Stromal cell of bone marrow (primary cell): Measurements from ENCODE around the gene TYW1.
"Not testable (repeated sequence)": the region's sequence is repeated elsewhere in the genome, so short reads cannot be mapped to it uniquely, and the experiment has no call there.

ENCODE experiments used
- DNase-seq: peaks from one replicate; pipeline ENCODE4 v3.0.0-alpha.2; 2012; ENCODE audit warnings: low read depth

TYW1 gene

GRCh38 chr7:66995050-66995776 is 1.4 kb upstream of the TYW1 start, which contains the start of gene SBDS:
TSS of gene SBDS (minus strand) at chr7:66995586. CDS start at chr7:66995417, 169 bp downstream.
- DNase-seq, result peak; percentile 96

DNA sequence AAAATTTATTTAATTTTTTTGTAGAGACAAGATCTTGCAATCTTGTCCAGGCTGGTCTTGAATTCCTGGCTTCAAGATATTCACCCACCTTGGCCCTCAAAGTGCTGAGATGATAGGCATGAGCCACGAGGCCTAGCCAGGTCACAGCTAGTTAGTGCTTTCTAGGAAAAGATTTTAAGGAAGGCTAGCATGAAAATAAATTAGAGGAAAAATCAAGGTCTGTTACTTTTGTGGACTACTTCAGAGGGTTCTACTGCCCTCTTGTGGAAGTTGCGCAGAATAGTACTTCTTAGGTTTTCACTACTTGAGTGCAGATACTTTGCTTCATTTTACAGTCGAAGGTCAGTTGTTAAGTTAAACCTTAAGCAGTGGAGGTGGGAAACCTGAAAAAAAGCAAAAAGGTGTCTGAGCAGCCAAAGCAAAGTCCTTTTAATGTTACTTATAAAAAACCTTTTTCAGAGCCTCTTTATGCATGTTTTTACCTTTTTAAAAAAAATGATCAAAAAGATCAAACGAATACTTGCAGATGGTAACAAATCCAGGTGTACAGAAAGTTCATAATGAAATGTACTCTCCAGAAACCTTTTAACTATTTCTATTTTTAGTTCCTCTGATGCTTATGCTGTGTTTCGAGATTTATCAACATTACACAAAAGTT is 4.1 kb downstream of the TYW1 start:
- DNase-seq, result not testable (repeated sequence)

DNA sequence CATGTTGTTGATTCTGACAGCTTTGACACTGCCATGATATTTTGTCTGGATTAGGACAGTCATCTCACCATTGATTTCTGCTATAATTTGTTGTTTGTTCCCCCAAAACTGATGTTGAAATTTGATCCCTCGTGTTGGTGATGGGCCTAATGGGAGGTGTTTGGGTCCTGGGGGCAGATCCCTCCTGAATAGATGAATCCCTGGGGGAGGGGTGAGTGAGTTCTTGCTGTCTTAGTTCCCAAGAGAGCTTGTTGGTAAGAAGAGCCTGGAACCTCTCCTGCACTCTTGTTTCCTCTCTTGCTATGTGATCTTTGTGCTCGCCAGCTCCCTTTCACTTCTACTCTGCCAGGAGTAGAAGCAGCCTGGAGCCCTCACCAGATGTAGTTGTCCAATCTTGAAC is 7.5 kb downstream of the TYW1 start:
- not testable (repeated sequence) for DNase-seq

- no peak for DNase-seq
Observed at GRCh38 chr7:67006965-67007364, 10.3 kb downstream of the TYW1 start.

DNA sequence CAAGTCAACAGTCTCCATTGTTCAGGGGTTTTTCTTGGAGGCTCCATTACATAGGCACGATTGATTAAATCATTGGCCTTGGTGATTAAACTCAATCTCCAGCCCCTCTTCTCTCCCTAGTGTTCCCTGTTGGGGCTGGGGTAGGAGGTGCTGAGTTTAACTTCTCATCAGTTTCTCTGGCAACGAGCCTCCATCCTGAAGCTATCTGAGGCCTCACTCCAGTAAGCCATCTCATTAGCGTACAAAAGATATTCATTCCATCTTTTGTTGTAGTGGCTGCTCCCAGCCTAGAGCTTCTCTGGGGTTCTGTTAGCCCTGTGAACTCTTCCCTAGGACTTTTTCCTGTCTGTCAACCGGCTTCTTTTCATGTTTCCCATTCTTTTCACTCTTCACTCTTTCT is 11.6 kb downstream of the TYW1 start:
- no peak for DNase-seq

- not testable (repeated sequence) for DNase-seq
Observed at GRCh38 chr7:67009677-67010076, 13.0 kb downstream of the TYW1 start.

DNA sequence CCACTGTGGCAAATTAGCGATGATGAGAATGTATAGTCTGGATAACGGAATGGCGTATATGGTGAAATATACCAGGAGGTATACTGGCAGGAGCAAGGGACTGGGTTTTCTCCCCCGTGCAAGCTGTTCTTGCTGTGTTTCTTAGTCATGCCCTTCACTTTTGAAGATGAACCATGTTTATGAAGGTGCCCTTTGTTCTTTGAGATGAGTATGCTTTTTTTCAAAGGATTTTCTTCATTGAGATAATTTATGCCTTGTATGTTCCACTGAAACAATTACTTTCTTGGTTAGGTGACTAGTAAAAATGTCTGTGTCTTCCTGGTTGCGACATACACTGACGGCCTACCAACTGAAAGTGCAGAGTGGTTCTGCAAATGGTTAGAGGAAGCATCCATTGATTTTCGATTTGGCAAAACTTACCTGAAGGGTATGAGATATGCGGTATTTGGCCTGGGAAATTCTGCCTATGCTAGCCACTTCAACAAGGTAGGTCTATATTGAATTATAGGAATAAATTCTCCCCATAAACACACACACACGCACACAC is 17.5 kb downstream of the TYW1 start:
- DNase-seq, result not testable (repeated sequence)

DNA sequence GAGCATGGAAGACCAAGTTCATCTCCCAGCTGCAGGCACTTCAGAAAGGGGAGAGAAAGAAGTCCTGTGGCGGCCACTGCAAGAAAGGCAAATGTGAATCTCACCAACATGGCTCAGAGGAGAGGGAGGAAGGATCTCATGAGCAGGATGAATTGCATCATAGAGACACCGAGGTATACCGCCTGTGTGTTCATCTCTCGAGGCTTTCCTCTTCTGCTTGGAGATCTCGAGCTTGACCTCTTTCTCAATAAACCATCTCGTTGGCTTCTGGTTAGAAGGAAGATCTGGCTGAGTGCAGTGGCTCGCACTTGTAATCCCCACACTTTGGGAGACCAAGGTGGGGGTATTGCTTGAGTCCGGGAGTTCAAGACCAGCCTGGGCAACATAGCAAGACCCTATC is 21.3 kb downstream of the TYW1 start:
- DNase-seq, result not testable (repeated sequence)

GRCh38 chr7:67018940-67019339 is 22.3 kb downstream of the TYW1 start:
- no peak for DNase-seq

DNA sequence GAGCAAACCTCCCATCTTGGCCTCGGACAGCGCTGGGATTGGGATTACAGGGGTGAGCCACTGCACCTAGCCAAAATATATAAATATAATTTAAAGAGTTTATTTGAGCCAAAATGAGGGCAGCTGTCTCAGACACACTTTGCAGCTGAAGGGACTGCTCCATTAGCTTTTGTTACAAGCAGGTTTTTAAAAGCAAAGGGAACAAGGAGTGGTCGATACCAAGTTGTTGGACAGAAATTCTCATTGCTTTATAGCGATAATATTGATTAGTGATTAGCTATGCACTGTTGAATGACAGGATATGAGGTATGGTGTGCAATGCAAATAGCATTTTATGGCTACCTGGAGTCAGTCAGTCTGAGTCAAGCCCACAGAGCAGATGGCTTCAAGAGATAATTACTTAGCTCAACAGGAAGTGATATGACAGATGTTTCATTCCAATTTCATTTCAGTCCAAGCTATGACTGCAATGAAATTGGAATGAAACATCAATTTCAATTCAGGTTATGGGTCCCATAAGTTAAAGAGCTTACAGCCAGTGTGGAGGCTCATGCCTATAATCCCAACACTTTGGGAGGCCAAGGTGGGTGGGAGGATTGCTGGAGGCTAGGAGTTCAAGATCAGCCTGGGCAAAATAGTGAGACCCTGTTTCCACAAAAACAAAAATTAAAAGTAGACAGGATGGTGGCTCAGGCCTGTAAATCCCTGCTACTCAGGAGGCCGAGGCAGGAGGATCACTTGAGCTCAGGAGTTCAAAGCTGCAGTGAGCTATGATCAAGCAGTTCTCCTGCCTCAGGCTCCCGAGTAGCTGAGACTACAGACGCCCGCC is 23.1 kb downstream of the TYW1 start:
- DNase-seq, result no peak

- no peak for DNase-seq
Observed at GRCh38 chr7:67021260-67021659, 24.6 kb downstream of the TYW1 start.

DNA sequence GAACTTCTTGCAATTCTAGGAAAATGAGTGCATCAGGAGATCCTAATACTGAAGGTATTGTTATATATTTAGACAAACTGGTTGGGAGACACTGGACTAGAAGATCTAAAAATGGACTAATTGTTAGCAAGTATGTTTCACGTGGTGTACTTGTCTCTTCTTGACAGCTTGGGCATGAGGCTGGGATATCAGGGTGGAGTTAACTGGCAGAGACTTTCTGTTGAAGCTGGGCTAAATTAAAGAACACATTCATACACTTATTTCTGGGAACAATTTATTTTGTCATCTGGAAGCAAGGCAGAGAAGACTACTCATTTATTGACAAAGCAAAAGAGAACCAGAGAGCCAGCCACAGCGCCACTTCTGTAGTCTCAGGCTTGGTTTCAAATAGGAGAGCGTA is 25.9 kb downstream of the TYW1 start:
- no peak for DNase-seq

DNA sequence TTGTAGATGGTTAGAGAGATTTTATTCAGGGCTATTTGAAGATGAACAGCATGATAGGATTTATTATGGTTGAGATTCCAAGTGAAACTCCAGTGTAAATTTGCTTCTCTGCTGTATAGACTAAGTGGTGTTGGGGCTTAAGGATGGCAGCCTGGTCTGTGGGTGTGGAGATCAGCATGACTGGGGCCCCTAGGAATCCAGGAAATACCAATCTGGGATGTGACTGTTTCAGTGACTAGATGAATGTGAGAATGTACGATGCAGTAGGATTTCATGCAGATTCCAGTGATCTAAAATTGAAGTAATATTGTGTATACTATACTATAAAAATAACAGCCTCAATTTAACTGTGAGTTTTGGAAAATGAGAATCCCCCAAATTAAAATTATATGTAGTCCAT is 28.8 kb downstream of the TYW1 start:
- DNase-seq, result peak; percentile 16

- DNase-seq, result not testable (repeated sequence)
Observed at GRCh38 chr7:67031685-67032084, 35.1 kb downstream of the TYW1 start.

GRCh38 chr7:67033251-67033650 is 36.6 kb downstream of the TYW1 start:
- DNase-seq, result no peak

DNA sequence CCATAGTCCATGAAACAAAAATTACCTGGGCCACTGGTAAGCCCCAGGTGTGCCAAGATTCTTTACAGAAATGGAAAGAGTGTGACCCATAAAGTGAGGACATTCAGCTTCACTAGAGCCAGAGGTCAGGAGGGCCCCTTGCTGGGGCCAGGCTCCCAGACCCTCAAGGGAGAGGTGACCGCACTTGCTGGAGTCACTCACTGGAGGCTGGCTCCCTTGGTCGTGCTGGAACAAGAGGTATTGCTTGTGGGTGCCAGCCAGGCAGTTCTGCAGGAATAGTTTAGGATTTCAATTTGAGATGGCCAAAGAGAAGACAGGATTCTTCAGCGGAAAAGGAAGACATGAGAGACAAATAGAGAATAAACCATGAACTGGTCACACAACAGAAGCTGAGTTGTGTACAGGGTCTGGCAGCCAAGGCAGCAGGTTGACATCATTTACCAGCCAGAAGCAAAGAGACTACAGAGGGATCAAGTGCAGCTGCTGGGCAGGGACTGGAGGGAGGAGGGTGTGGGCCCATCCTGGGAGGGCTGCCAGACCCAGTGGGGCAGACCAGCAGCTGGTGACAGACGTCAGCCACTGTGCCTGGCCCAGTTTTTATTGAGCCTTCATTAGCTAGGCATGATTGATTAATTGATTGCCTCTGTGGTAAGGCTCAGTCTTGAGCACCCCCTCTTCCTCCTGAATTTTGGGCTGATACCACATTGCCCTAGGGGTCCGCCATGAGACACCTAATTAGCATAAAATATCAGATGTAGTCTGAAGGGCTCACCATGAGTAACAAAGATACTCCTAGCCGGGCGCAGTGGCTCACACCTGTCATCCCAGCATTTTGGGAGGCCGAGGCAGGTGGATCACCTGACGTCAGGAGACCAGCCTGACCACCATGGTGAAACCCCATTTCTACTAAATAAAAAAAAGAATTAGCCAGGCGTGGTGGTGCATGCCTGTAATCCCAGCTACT is 40.1 kb downstream of the TYW1 start:
- DNase-seq, result not testable (repeated sequence)

DNA sequence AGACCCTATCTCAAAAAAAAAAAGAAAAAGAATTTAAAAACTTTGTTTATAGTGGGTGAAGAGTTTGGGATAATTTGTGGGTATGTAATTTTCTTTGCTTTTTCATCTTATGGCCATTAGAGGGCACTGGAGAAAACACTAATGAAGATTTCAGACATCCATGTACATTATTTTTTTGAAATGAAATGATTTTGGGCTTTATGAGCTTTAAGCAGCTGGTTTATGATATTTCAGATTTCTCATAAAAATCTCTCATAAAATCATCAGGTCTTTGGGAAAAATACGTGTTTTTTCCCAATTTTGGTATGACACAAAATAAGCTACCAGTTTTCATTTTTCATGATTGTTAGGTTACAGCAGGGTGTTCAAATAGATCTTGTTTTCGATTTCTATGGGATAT is 44.2 kb downstream of the TYW1 start:
- not testable (repeated sequence) for DNase-seq

- peak; percentile 68 for DNase-seq
Observed at GRCh38 chr7:67042781-67043558, 46.3 kb downstream of the TYW1 start.

DNA sequence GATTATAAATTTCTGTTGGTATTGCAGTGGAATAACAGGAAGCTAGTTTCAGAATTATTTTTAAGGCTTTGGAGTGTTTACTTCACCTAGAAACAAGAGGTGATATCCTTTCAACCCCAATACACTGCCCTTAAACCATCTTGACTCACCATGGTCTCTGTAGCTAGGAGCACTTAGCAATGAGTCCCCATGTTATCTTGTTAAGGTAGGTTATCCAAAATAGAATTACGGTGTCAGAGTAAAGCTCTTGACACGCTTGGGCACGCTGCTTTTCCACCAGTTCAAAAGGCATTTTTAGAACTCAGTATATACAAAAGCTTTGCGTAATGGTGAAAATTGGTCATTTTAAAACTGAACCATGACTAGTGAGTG is 46.9 kb downstream of the TYW1 start:
- DNase-seq, result not testable (repeated sequence)

DNA sequence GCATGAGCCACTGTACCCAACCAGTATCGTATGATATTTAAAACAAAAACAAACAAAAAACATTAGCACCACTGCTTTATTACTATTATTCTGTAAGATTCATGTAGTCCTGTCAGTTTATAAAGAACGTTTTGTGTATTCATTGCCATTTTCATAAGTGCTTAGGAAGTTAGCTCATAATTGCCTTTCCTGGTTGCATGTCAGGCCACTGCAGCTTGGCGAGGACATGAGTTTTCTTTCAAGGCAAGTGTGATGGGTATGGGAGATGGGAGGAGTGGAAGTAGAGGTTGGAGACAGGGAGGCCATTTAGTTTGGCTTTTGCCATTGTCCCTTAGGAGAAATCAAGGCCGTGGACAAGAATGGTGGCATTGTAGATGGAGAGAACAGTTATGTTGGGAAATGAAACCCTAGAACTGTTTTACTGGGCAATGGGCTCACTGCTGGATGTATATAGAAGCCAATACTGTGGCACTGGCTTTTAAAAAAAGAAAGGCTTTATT is 48.9 kb downstream of the TYW1 start:
- no peak for DNase-seq
